ENCODE results near the gene ARL15. TPM values are rescaled to one million over a fixed set of nuclear protein-coding genes. Genes with fewer than 3 reads are reported as not detected.

ARL15 gene
- total RNA-seq, 1 experiment from 2014 or later = 6.9 TPM

- BruUV-seq (replicated peaks) = no TSS peak
- H3K4me3 ChIP-seq (ENCODE audit: low read length) = no peak overlapping the region
- POLR2A ChIA-PET (ENCODE audit: unreplicated experiment) = no interaction called here
- TF ChIP-seq CTCF (conservative IDR thresholded peaks at IDR 0.05; ENCODE audit: low read depth, low read length) = no peak
- no peak for TF ChIP-seq EZH2 (IDR thresholded peaks at IDR 0.05; ENCODE audit: low read length, unreplicated experiment)
- TF ChIP-seq EZH2phosphoT487 (IDR thresholded peaks at IDR 0.05; ENCODE audit: borderline replicate concordance, low read length) = no peak
- no peak overlapping the region for H2AFZ ChIP-seq (ENCODE audit: low read length)
- no peaks in the 10 kb centered on the region for H3K36me3 ChIP-seq (ENCODE audit: low read depth, low read length)
- H3K9ac ChIP-seq (ENCODE audit: low read length) = no peak overlapping the region
- H3K9me3 ChIP-seq (ENCODE audit: low read length) = no peaks in the 10 kb centered on the region
- DNase-seq (no peak), ATAC-seq (no peak)
- no peak overlapping the region for H3K4me2 ChIP-seq (ENCODE audit: low read length)
- H3K27ac ChIP-seq (ENCODE audit: low read length) = no peak overlapping the region
- no peaks in the 10 kb centered on the region for H4K20me1 ChIP-seq (ENCODE audit: low read length)
- H3F3A ChIP-seq (ENCODE audit: low read length, unreplicated experiment) = no peaks in the 10 kb centered on the region
- intact Hi-C loops (cut with micrococcal nuclease) = no loop called here
- CTCF ChIA-PET = no interaction called here
- no peaks in the 10 kb centered on the region for H3K4me1 ChIP-seq (ENCODE audit: insufficient read depth, low read length)
- no peaks in the 10 kb centered on the region for H3K27me3 ChIP-seq (ENCODE audit: low read length)
- no peaks in the 10 kb centered on the region for H3K79me2 ChIP-seq (ENCODE audit: low read length)
- no peaks in the 10 kb centered on the region for H3K9me2 ChIP-seq (replicated peaks; ENCODE audit: low read length)
Measured at GRCh38 chr5:54040804-54041203, 269.6 kb downstream of the ARL15 start.

- intact Hi-C loops (cut with micrococcal nuclease) = no loop called here
- H3K79me2 ChIP-seq (ENCODE audit: low read length) = no peaks in the 10 kb centered on the region
- ChIA-PET CTCF (no interaction called here), POLR2A (ENCODE audit: unreplicated experiment) (no interaction called here)
- H3F3A ChIP-seq (ENCODE audit: low read length, unreplicated experiment) = no peaks in the 10 kb centered on the region
- no peak for DNase-seq
- H3K27me3 ChIP-seq (ENCODE audit: low read length) = no peaks in the 10 kb centered on the region
- H3K9me2 ChIP-seq (replicated peaks; ENCODE audit: low read length) = no peaks in the 10 kb centered on the region
- no peak overlapping the region for H3K4me3 ChIP-seq (ENCODE audit: low read length)
- H2AFZ ChIP-seq (ENCODE audit: low read length) = no peak overlapping the region
- no peak overlapping the region for H3K9ac ChIP-seq (ENCODE audit: low read length)
- TF ChIP-seq EZH2phosphoT487 (IDR thresholded peaks at IDR 0.05; ENCODE audit: borderline replicate concordance, low read length) = no peak
- no peak for TF ChIP-seq CTCF (conservative IDR thresholded peaks at IDR 0.05; ENCODE audit: low read depth, low read length)
- TF ChIP-seq EZH2 (IDR thresholded peaks at IDR 0.05; ENCODE audit: low read length, unreplicated experiment) = no peak
- no peak overlapping the region for H3K4me2 ChIP-seq (ENCODE audit: low read length)
- no peaks in the 10 kb centered on the region for H3K4me1 ChIP-seq (ENCODE audit: insufficient read depth, low read length)
- no peak overlapping the region for H3K27ac ChIP-seq (ENCODE audit: low read length)
- no peaks in the 10 kb centered on the region for H3K9me3 ChIP-seq (ENCODE audit: low read length)
- no peaks in the 10 kb centered on the region for H3K36me3 ChIP-seq (ENCODE audit: low read depth, low read length)
- H4K20me1 ChIP-seq (ENCODE audit: low read length) = no peaks in the 10 kb centered on the region
- no TSS peak for BruUV-seq (replicated peaks)
- ATAC-seq = no peak
Measured at GRCh38 chr5:54040018-54040417, 270.4 kb downstream of the ARL15 start.

- Histone ChIP-seq H3K9me3 (ENCODE audit: low read length) (no peaks in the 10 kb centered on the region), H3K9ac (ENCODE audit: low read length) (no peak overlapping the region), H3K4me2 (ENCODE audit: low read length) (no peak overlapping the region), H3K9me2 (replicated peaks; ENCODE audit: low read length) (no peaks in the 10 kb centered on the region), H2AFZ (ENCODE audit: low read length) (no peak overlapping the region), H3K27ac (ENCODE audit: low read length) (no peak overlapping the region), H3K36me3 (ENCODE audit: low read depth, low read length) (no peaks in the 10 kb centered on the region), H3K27me3 (ENCODE audit: low read length) (no peaks in the 10 kb centered on the region), H3F3A (ENCODE audit: low read length, unreplicated experiment) (no peaks in the 10 kb centered on the region), H4K20me1 (ENCODE audit: low read length) (no peaks in the 10 kb centered on the region), H3K4me1 (ENCODE audit: insufficient read depth, low read length) (no peaks in the 10 kb centered on the region), H3K79me2 (ENCODE audit: low read length) (no peaks in the 10 kb centered on the region), H3K4me3 (ENCODE audit: low read length) (no peak overlapping the region)
- CTCF ChIA-PET = no interaction called here
- ATAC-seq = no peak
- intact Hi-C loops (cut with micrococcal nuclease) = no loop called here
- no TSS peak for BruUV-seq (replicated peaks)
- TF ChIP-seq EZH2 (IDR thresholded peaks at IDR 0.05; ENCODE audit: low read length, unreplicated experiment) (no peak), EZH2phosphoT487 (IDR thresholded peaks at IDR 0.05; ENCODE audit: borderline replicate concordance, low read length) (no peak), CTCF (conservative IDR thresholded peaks at IDR 0.05; ENCODE audit: low read depth, low read length) (no peak)
- POLR2A ChIA-PET (ENCODE audit: unreplicated experiment) = no interaction called here
- DNase-seq = no peak
Measured at GRCh38 chr5:54037205-54037604, 273.2 kb downstream of the ARL15 start.

All from PC-3 (cell line).